ENCODE results near the gene IQGAP1.

DNA sequence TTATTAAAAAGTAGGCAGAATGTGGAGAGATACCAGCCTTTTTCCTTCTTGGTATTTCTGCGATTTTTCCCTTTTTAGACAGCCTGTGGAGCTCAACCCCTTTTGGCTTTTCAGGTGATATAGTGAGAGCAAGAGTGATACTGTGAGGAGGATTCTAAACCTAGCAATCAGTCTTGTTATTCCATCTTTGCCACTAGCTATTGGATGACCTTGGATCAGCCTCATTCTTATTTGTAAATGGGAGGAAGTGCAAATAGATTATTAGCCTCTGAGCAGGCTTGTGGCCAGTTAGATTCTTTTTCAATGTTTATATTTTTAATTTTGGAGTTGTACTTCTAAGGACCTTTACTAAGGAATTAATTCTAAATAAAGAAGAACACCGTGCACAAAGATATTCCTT, 34.0 kb downstream of the IQGAP1 start:
- TF ChIP-seq POLR2A (IDR thresholded peaks at IDR 0.05) = no peak
- TF ChIP-seq, protein P1, sequence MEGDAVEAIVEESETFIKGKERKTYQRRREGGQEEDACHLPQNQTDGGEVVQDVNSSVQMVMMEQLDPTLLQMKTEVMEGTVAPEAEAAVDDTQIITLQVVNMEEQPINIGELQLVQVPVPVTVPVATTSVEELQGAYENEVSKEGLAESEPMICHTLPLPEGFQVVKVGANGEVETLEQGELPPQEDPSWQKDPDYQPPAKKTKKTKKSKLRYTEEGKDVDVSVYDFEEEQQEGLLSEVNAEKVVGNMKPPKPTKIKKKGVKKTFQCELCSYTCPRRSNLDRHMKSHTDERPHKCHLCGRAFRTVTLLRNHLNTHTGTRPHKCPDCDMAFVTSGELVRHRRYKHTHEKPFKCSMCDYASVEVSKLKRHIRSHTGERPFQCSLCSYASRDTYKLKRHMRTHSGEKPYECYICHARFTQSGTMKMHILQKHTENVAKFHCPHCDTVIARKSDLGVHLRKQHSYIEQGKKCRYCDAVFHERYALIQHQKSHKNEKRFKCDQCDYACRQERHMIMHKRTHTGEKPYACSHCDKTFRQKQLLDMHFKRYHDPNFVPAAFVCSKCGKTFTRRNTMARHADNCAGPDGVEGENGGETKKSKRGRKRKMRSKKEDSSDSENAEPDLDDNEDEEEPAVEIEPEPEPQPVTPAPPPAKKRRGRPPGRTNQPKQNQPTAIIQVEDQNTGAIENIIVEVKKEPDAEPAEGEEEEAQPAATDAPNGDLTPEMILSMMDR (IDR thresholded peaks at IDR 0.05) = no peak
